Stomach smooth muscle (tissue), 2 donors: ENCODE measurements around the gene DCAF6.

Experiments
- H3K27ac ChIP-seq: one replicate; pipeline ENCODE4 v1.7.0; 2013; ENCODE audit warnings: mild to moderate bottlenecking, low read length, inconsistent platforms
- H3K27me3 ChIP-seq, 2 donors: one replicate each; pipeline ENCODE4 v1.7.0; 2013; ENCODE audit warnings: low read length in 2 of 2; ENCODE audit not compliant: insufficient read depth in 2 of 2, control insufficient read depth in 1 of 2
- H3K36me3 ChIP-seq, 2 donors: one replicate each; pipeline ENCODE4 v1.7.0; 2013; ENCODE audit warnings: low read length in 2 of 2; ENCODE audit not compliant: control insufficient read depth in 2 of 2, insufficient read depth in 2 of 2
- H3K4me1 ChIP-seq: one replicate; pipeline ENCODE4 v1.7.0; 2013; ENCODE audit warnings: low read length; ENCODE audit not compliant: control insufficient read depth, insufficient read depth
- H3K4me3 ChIP-seq, 2 donors: one replicate each; pipeline ENCODE4 v1.7.0; 2013; ENCODE audit warnings: low read length in 2 of 2
- H3K9ac ChIP-seq, 2 donors: one replicate each; pipeline ENCODE4 v1.7.0; 2013; ENCODE audit warnings: low read length in 2 of 2, mild to moderate bottlenecking in 1 of 2
- H3K9me3 ChIP-seq, 2 donors: one replicate each; pipeline ENCODE4 v1.7.0; 2013; ENCODE audit warnings: low read length in 2 of 2; ENCODE audit not compliant: control insufficient read depth in 2 of 2
- donor health status: healthy.
- donor health status: Pancreatic carcinoma.

Gene DCAF6

GRCh38 chr1:168091720-168092550 is 155.5 kb downstream of the DCAF6 start:
- Histone ChIP-seq H3K9me3 (no peaks in the 10 kb centered on the region), H3K27ac (no peak overlapping the region), H3K27me3 (no peaks in the 10 kb centered on the region), H3K9ac (no peak overlapping the region), H3K36me3 (peaks cover 11 to 14% of the 10 kb centered on the region in 2 donors), H3K4me1 (no peaks in the 10 kb centered on the region), H3K4me3 (no peak overlapping the region)

- H3K4me3 ChIP-seq, result no peak overlapping the region
- peaks cover 5 to 16% of the 10 kb centered on the region in 2 donors for H3K36me3 ChIP-seq
- no peaks in the 10 kb centered on the region for H3K4me1 ChIP-seq
- no peaks in the 10 kb centered on the region for H3K9me3 ChIP-seq
- H3K9ac ChIP-seq, result no peak overlapping the region
- H3K27me3 ChIP-seq, result no peaks in the 10 kb centered on the region
- H3K27ac ChIP-seq, result no peak overlapping the region
Measured at GRCh38 chr1:168092566-168093355, 156.3 kb downstream of the DCAF6 start.

- H3K9ac ChIP-seq, result no peak overlapping the region
- H3K4me1 ChIP-seq, result peaks cover under 1% of the 10 kb centered on the region
- no peaks in the 10 kb centered on the region for H3K27me3 ChIP-seq
- no peaks in the 10 kb centered on the region for H3K9me3 ChIP-seq
- H3K36me3 ChIP-seq, result peaks cover 5 to 16% of the 10 kb centered on the region in 2 donors
- H3K4me3 ChIP-seq, result no peak overlapping the region
- no peak overlapping the region for H3K27ac ChIP-seq
Measured at GRCh38 chr1:168093616-168094015, 157.1 kb downstream of the DCAF6 start.

- Histone ChIP-seq H3K4me1 (peaks cover 10% of the 10 kb centered on the region), H3K27ac (no peak overlapping the region), H3K9me3 (no peaks in the 10 kb centered on the region), H3K27me3 (no peaks in the 10 kb centered on the region), H3K4me3 (no peak overlapping the region), H3K36me3 (peaks cover 5 to 10% of the 10 kb centered on the region in 2 donors), H3K9ac (no peak overlapping the region)
Measured at GRCh38 chr1:168095476-168095875, 159.0 kb downstream of the DCAF6 start.

GRCh38 chr1:168096296-168097165 is 160.0 kb downstream of the DCAF6 start:
- Histone ChIP-seq H3K36me3 (peaks cover 5 to 10% of the 10 kb centered on the region in 2 donors), H3K9ac (no peak overlapping the region), H3K4me1 (peaks cover 10% of the 10 kb centered on the region), H3K9me3 (no peaks in the 10 kb centered on the region), H3K4me3 (no peak overlapping the region), H3K27ac (no peak overlapping the region), H3K27me3 (no peaks in the 10 kb centered on the region)

- Histone ChIP-seq H3K9ac (no peak overlapping the region), H3K36me3 (peaks cover 5 to 13% of the 10 kb centered on the region in 2 donors), H3K4me3 (no peak overlapping the region), H3K9me3 (no peaks in the 10 kb centered on the region), H3K27me3 (no peaks in the 10 kb centered on the region), H3K27ac (no peak overlapping the region), H3K4me1 (peaks cover 10% of the 10 kb centered on the region)
Measured at GRCh38 chr1:168097921-168098528, 161.5 kb downstream of the DCAF6 start.

- peaks cover 5 to 17% of the 10 kb centered on the region in 2 donors for H3K36me3 ChIP-seq
- no peak overlapping the region for H3K4me3 ChIP-seq
- H3K27ac ChIP-seq, result peak overlapping the region; percentile 60
- no peaks in the 10 kb centered on the region for H3K27me3 ChIP-seq
- H3K4me1 ChIP-seq, result peaks cover 10% of the 10 kb centered on the region
- peak overlapping the region in 1 of 2 donors; percentile 10 for H3K9ac ChIP-seq
- H3K9me3 ChIP-seq, result no peaks in the 10 kb centered on the region
Measured at GRCh38 chr1:168098534-168099320, 162.2 kb downstream of the DCAF6 start.

GRCh38 chr1:168099337-168099801 is 162.9 kb downstream of the DCAF6 start:
- Histone ChIP-seq H3K4me3 (no peak overlapping the region), H3K27ac (peak overlapping the region; percentile 60), H3K36me3 (peaks cover 5 to 17% of the 10 kb centered on the region in 2 donors), H3K9ac (peak overlapping the region in 1 of 2 donors; percentile 10), H3K9me3 (no peaks in the 10 kb centered on the region), H3K4me1 (peaks cover 10% of the 10 kb centered on the region), H3K27me3 (no peaks in the 10 kb centered on the region)

- H3K9ac ChIP-seq, result no peak overlapping the region
- no peaks in the 10 kb centered on the region for H3K9me3 ChIP-seq
- no peak overlapping the region for H3K27ac ChIP-seq
- peaks cover 5 to 21% of the 10 kb centered on the region in 2 donors for H3K36me3 ChIP-seq
- peaks cover 10% of the 10 kb centered on the region for H3K4me1 ChIP-seq
- H3K4me3 ChIP-seq, result no peak overlapping the region
- H3K27me3 ChIP-seq, result no peaks in the 10 kb centered on the region
Measured at GRCh38 chr1:168100315-168101002, 164.0 kb downstream of the DCAF6 start.
